Measurements from ENCODE around the gene CCDC14. TPM values are rescaled to one million over a fixed set of nuclear protein-coding genes. Genes with fewer than 3 reads are reported as not detected.
"Not testable (repeated sequence)": the region's sequence is repeated elsewhere in the genome, so short reads cannot be mapped to it uniquely, and the experiment has no call there.

Gene CCDC14
- total RNA-seq, 1 experiment from 2014 or later = 62.5 TPM

GRCh38 chr3:123966799-123967198 lies 5.8 kb upstream of the CCDC14 start:
- H3K27me3 ChIP-seq (ENCODE audit: insufficient read depth, low read length); H3K4me3 Mint-ChIP-seq; H3K27ac Mint-ChIP-seq; H3K4ac ChIP-seq (ENCODE audit: low read depth, low read length); H3T11ph ChIP-seq (ENCODE audit: low read length); H3K23me2 ChIP-seq (ENCODE audit: insufficient read length, low read depth, low read length, poor library complexity, severe bottlenecking); H3K79me1 ChIP-seq (ENCODE audit: insufficient read depth, low read depth, low read length, poor library complexity, severe bottlenecking); H3K23ac ChIP-seq (ENCODE audit: insufficient read length, low read depth, low read length); H2BK12ac ChIP-seq (ENCODE audit: insufficient read length, low read depth, low read length); H3K79me2 ChIP-seq (ENCODE audit: insufficient read depth, low read length); H4K91ac ChIP-seq (ENCODE audit: insufficient read length, low read depth, low read length); H4K8ac ChIP-seq (replicated peaks; ENCODE audit: insufficient read length, low read depth, low read length); H2BK5ac ChIP-seq (ENCODE audit: insufficient read length, low read length); H3K4me1 ChIP-seq (ENCODE audit: insufficient read depth, low read length); H3K27ac ChIP-seq (ENCODE audit: insufficient read length, low read depth, low read length); H3K36me3 Mint-ChIP-seq (ENCODE audit: insufficient read depth in 1 of 3, low read depth in 3 of 3); H2BK15ac ChIP-seq (ENCODE audit: low read depth, low read length); H3K9me3 ChIP-seq (ENCODE audit: control insufficient read depth, low read depth, low read length); H4K5ac ChIP-seq (ENCODE audit: insufficient read length, low read depth, low read length); H3K4me2 ChIP-seq (ENCODE audit: insufficient read depth, insufficient read length, low read length); H2BK20ac ChIP-seq (ENCODE audit: low read depth, low read length, poor library complexity, severe bottlenecking); H3K14ac ChIP-seq (ENCODE audit: insufficient read depth, low read length); H4K20me1 ChIP-seq (ENCODE audit: control insufficient read depth, insufficient read depth, insufficient read length); H3K56ac ChIP-seq (ENCODE audit: insufficient read length, low read depth, low read length); H3K4me1 Mint-ChIP-seq; H2AK5ac ChIP-seq (ENCODE audit: insufficient read length, low read length); H3K9ac ChIP-seq (ENCODE audit: extremely low read depth, insufficient read length, low read length); H2AFZ ChIP-seq (ENCODE audit: low read length); H3K18ac ChIP-seq (ENCODE audit: insufficient read length, low read depth, low read length); H2BK120ac ChIP-seq (ENCODE audit: low read depth, low read length, poor library complexity, severe bottlenecking); H3K9me3 Mint-ChIP-seq; DNase-seq: not testable (repeated sequence)
- peaks cover 46% of the 10 kb centered on the region for H3K27me3 Mint-ChIP-seq (ENCODE audit: low read depth)
- WGBS (ENCODE audit: extremely low coverage, insufficient read length, low lambda C conversion rate) = no CpG with 5 or more reads among the region's 1 CpG

DNA sequence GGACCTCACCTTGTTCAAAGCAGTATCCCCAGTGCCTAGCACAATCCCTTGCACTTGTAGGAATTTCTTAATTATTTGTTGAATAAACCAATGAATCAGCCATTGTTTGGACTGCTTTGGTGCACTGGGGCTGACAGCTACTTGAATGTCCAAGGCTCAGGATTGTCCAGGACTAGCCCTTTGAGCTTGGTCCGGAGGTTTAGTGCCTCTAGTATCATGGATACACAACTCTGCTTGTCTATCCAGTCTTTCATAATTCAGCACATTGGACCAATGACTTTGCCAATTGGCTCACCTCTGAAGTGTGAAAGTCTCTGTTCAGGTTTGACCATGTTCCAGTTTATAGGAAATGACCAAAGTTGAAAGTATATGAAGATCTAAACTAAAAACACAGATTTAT lies 3.8 kb upstream of the CCDC14 start:
- not testable (repeated sequence) for H3K27me3 ChIP-seq (ENCODE audit: insufficient read depth, low read length); H3K4me1 ChIP-seq (ENCODE audit: insufficient read depth, low read length)
- WGBS (ENCODE audit: extremely low coverage, insufficient read length, low lambda C conversion rate) = no CpG with 5 or more reads among the region's 1 CpG

More for the DNA sequence above, 3.8 kb upstream of the CCDC14 start:
- not testable (repeated sequence) for H4K20me1 ChIP-seq (ENCODE audit: control insufficient read depth, insufficient read depth, insufficient read length); H4K91ac ChIP-seq (ENCODE audit: insufficient read length, low read depth, low read length); H3K14ac ChIP-seq (ENCODE audit: insufficient read depth, low read length); H3K23ac ChIP-seq (ENCODE audit: insufficient read length, low read depth, low read length); DNase-seq; H3K4me2 ChIP-seq (ENCODE audit: insufficient read depth, insufficient read length, low read length); H3K4me3 Mint-ChIP-seq; H3K27ac Mint-ChIP-seq; H3K79me1 ChIP-seq (ENCODE audit: insufficient read depth, low read depth, low read length, poor library complexity, severe bottlenecking); H3K79me2 ChIP-seq (ENCODE audit: insufficient read depth, low read length); H3K9me3 ChIP-seq (ENCODE audit: control insufficient read depth, low read depth, low read length); H2BK15ac ChIP-seq (ENCODE audit: low read depth, low read length); H3K36me3 Mint-ChIP-seq (ENCODE audit: insufficient read depth in 1 of 3, low read depth in 3 of 3); H4K8ac ChIP-seq (replicated peaks; ENCODE audit: insufficient read length, low read depth, low read length); H3K4ac ChIP-seq (ENCODE audit: low read depth, low read length); H4K5ac ChIP-seq (ENCODE audit: insufficient read length, low read depth, low read length); H3K9me3 Mint-ChIP-seq; H2BK120ac ChIP-seq (ENCODE audit: low read depth, low read length, poor library complexity, severe bottlenecking); H3K18ac ChIP-seq (ENCODE audit: insufficient read length, low read depth, low read length); H2AFZ ChIP-seq (ENCODE audit: low read length); H2AK5ac ChIP-seq (ENCODE audit: insufficient read length, low read length); H2BK20ac ChIP-seq (ENCODE audit: low read depth, low read length, poor library complexity, severe bottlenecking); H3K27ac ChIP-seq (ENCODE audit: insufficient read length, low read depth, low read length); H2BK5ac ChIP-seq (ENCODE audit: insufficient read length, low read length); H3K9ac ChIP-seq (ENCODE audit: extremely low read depth, insufficient read length, low read length); H3K23me2 ChIP-seq (ENCODE audit: insufficient read length, low read depth, low read length, poor library complexity, severe bottlenecking); H3T11ph ChIP-seq (ENCODE audit: low read length); H3K56ac ChIP-seq (ENCODE audit: insufficient read length, low read depth, low read length); H2BK12ac ChIP-seq (ENCODE audit: insufficient read length, low read depth, low read length)
- peaks cover 45% of the 10 kb centered on the region for H3K27me3 Mint-ChIP-seq (ENCODE audit: low read depth)
- H3K4me1 Mint-ChIP-seq = peaks cover 15 to 18% of the 10 kb centered on the region in 2 experiments

Measured in H9 (cell line).